ENCODE measurements around the gene MRTFA. TPM values are rescaled to one million over a fixed set of nuclear protein-coding genes. Genes with fewer than 3 reads are reported as not detected.
"Not testable (repeated sequence)": the region's sequence is repeated elsewhere in the genome, so short reads cannot be mapped to it uniquely, and the experiment has no call there.

The MRTFA gene
- total and polyA plus RNA-seq, 4 donors: 7.5 to 22.0 (median 9.6) TPM

GRCh38 chr22:40627612-40628011, 8.9 kb downstream of the MRTFA start:
- H3K4me1 ChIP-seq (ENCODE audit: control insufficient read depth in 4 of 4, insufficient read depth in 4 of 4, low read length in 3 of 4): peaks cover 0 to 7% (median 2%) of the 10 kb centered on the region in 4 donors
- no peaks in the 10 kb centered on the region for H3K36me3 ChIP-seq (ENCODE audit: control insufficient read depth in 4 of 4, insufficient read depth in 3 of 4, low read depth in 1 of 4, low read length in 3 of 4)
- H3K27me3 ChIP-seq (ENCODE audit: control insufficient read depth in 4 of 4, insufficient read depth in 4 of 4, low read length in 3 of 4): no peaks in the 10 kb centered on the region
- no peak overlapping the region for H3K27ac ChIP-seq (ENCODE audit: low read depth in 1 of 2, low read length in 2 of 2)
- 78% methylated on average over 5 of the region's 5 CpGs for WGBS
- no peak overlapping the region for H3K9ac ChIP-seq (ENCODE audit: low read depth in 1 of 2, low read length in 2 of 2)
- no peak for DNase-seq (ENCODE audit: low spot score)
- TF ChIP-seq HNF4G (IDR thresholded peaks at IDR 0.05) (no peak), HNF4A (conservative IDR thresholded peaks at IDR 0.05) (peak; percentile 15 to 49)
- H3K9me3 ChIP-seq (ENCODE audit: control insufficient read depth in 4 of 4, low read length in 3 of 4): no peaks in the 10 kb centered on the region
- no peak overlapping the region for H3K4me3 ChIP-seq (ENCODE audit: low read depth in 1 of 3, low read length in 3 of 3)

GRCh38 chr22:40626851-40627250, 9.7 kb downstream of the MRTFA start:
- no peak for TF ChIP-seq FOXA2 (IDR thresholded peaks at IDR 0.05)
- TF ChIP-seq YY1 (IDR thresholded peaks at IDR 0.05): no peak
- no peak for TF ChIP-seq RAD21 (IDR thresholded peaks at IDR 0.05)
- TF ChIP-seq HNF4G (IDR thresholded peaks at IDR 0.05): no peak
- no peak for TF ChIP-seq ATF3 (IDR thresholded peaks at IDR 0.05)
- no peak for TF ChIP-seq EGR1 (IDR thresholded peaks at IDR 0.05; ENCODE audit: low read depth in 2 of 2)
- no peak for TF ChIP-seq TAF1 (conservative IDR thresholded peaks at IDR 0.05)
- no peak for TF ChIP-seq FOXA1 (IDR thresholded peaks at IDR 0.05)
- TF ChIP-seq NR2F2 (IDR thresholded peaks at IDR 0.05): no peak
- no peak overlapping the region for H3K4me3 ChIP-seq (ENCODE audit: low read depth in 1 of 3, low read length in 3 of 3)
- 93% methylated on average over 2 of the region's 2 CpGs for WGBS
- H3K27ac ChIP-seq (ENCODE audit: low read depth in 1 of 2, low read length in 2 of 2): no peak overlapping the region
- H3K36me3 ChIP-seq (ENCODE audit: control insufficient read depth in 4 of 4, insufficient read depth in 3 of 4, low read depth in 1 of 4, low read length in 3 of 4): no peaks in the 10 kb centered on the region
- H3K9me3 ChIP-seq (ENCODE audit: control insufficient read depth in 4 of 4, low read length in 3 of 4): no peaks in the 10 kb centered on the region
- no peak for DNase-seq (ENCODE audit: low spot score)
- no peaks in the 10 kb centered on the region for H3K27me3 ChIP-seq (ENCODE audit: control insufficient read depth in 4 of 4, insufficient read depth in 4 of 4, low read length in 3 of 4)
- H3K9ac ChIP-seq (ENCODE audit: low read depth in 1 of 2, low read length in 2 of 2): no peak overlapping the region
- H3K4me1 ChIP-seq (ENCODE audit: control insufficient read depth in 4 of 4, insufficient read depth in 4 of 4, low read length in 3 of 4): peaks cover 0 to 7% (median 2%) of the 10 kb centered on the region in 4 donors

- H3K4me3 ChIP-seq (ENCODE audit: low read depth in 1 of 3, low read length in 3 of 3); H3K9ac ChIP-seq (ENCODE audit: low read depth in 1 of 2, low read length in 2 of 2); DNase-seq (ENCODE audit: low spot score); H3K27ac ChIP-seq (ENCODE audit: low read depth in 1 of 2, low read length in 2 of 2); H3K27me3 ChIP-seq (ENCODE audit: control insufficient read depth in 4 of 4, insufficient read depth in 4 of 4, low read length in 3 of 4); H3K36me3 ChIP-seq (ENCODE audit: control insufficient read depth in 4 of 4, insufficient read depth in 3 of 4, low read depth in 1 of 4, low read length in 3 of 4); H3K4me1 ChIP-seq (ENCODE audit: control insufficient read depth in 4 of 4, insufficient read depth in 4 of 4, low read length in 3 of 4); H3K9me3 ChIP-seq (ENCODE audit: control insufficient read depth in 4 of 4, low read length in 3 of 4): not testable (repeated sequence)
- 98% methylated on average over 3 of the region's 3 CpGs for WGBS
Observed at GRCh38 chr22:40625794-40626193, 10.7 kb downstream of the MRTFA start.

GRCh38 chr22:40625281-40625680, 11.2 kb downstream of the MRTFA start:
- not testable (repeated sequence) for H3K4me1 ChIP-seq (ENCODE audit: control insufficient read depth in 4 of 4, insufficient read depth in 4 of 4, low read length in 3 of 4); H3K36me3 ChIP-seq (ENCODE audit: control insufficient read depth in 4 of 4, insufficient read depth in 3 of 4, low read depth in 1 of 4, low read length in 3 of 4); H3K27ac ChIP-seq (ENCODE audit: low read depth in 1 of 2, low read length in 2 of 2); H3K4me3 ChIP-seq (ENCODE audit: low read depth in 1 of 3, low read length in 3 of 3); H3K27me3 ChIP-seq (ENCODE audit: control insufficient read depth in 4 of 4, insufficient read depth in 4 of 4, low read length in 3 of 4); DNase-seq (ENCODE audit: low spot score); H3K9ac ChIP-seq (ENCODE audit: low read depth in 1 of 2, low read length in 2 of 2); H3K9me3 ChIP-seq (ENCODE audit: control insufficient read depth in 4 of 4, low read length in 3 of 4)
- 94% methylated on average over 3 of the region's 3 CpGs for WGBS

- no peak for TF ChIP-seq TAF1 (conservative IDR thresholded peaks at IDR 0.05)
- no peak for TF ChIP-seq FOXA1 (IDR thresholded peaks at IDR 0.05)
- TF ChIP-seq CTCF (IDR thresholded peaks at IDR 0.05; ENCODE audit: low read depth, low read length, missing input control): no peak
- TF ChIP-seq ATF3 (IDR thresholded peaks at IDR 0.05): no peak
- no peak for TF ChIP-seq FOXA2 (IDR thresholded peaks at IDR 0.05)
- no peak for TF ChIP-seq HNF4A (conservative IDR thresholded peaks at IDR 0.05)
- TF ChIP-seq ZBTB33 (IDR thresholded peaks at IDR 0.05): no peak
- TF ChIP-seq SP1 (IDR thresholded peaks at IDR 0.05): no peak
- TF ChIP-seq HNF4G (IDR thresholded peaks at IDR 0.05): no peak
- TF ChIP-seq JUND (IDR thresholded peaks at IDR 0.05): no peak
- TF ChIP-seq EGR1 (IDR thresholded peaks at IDR 0.05; ENCODE audit: low read depth in 2 of 2): no peak
- Histone ChIP-seq H3K9me3 (ENCODE audit: control insufficient read depth in 4 of 4, low read length in 3 of 4) (peaks cover 0 to 3% (median 0%) of the 10 kb centered on the region in 4 donors), H3K4me3 (ENCODE audit: low read depth in 1 of 3, low read length in 3 of 3) (no peak overlapping the region), H3K9ac (ENCODE audit: low read depth in 1 of 2, low read length in 2 of 2) (no peak overlapping the region), H3K4me1 (ENCODE audit: control insufficient read depth in 4 of 4, insufficient read depth in 4 of 4, low read length in 3 of 4) (peaks cover 0 to 7% (median 2%) of the 10 kb centered on the region in 4 donors), H3K36me3 (ENCODE audit: control insufficient read depth in 4 of 4, insufficient read depth in 3 of 4, low read depth in 1 of 4, low read length in 3 of 4) (no peaks in the 10 kb centered on the region), H3K27ac (ENCODE audit: low read depth in 1 of 2, low read length in 2 of 2) (no peak overlapping the region), H3K27me3 (ENCODE audit: control insufficient read depth in 4 of 4, insufficient read depth in 4 of 4, low read length in 3 of 4) (no peaks in the 10 kb centered on the region)
- 92% methylated on average over 1 of the region's 1 CpG for WGBS
- DNase-seq (ENCODE audit: low spot score): no peak
Observed at GRCh38 chr22:40624770-40625169, 11.7 kb downstream of the MRTFA start.
